Chondrocyte (in vitro differentiated cells): Measurements from ENCODE around the gene TMEM59. TPM values are rescaled to one million over a fixed set of nuclear protein-coding genes. Genes with fewer than 3 reads are reported as not detected.
A peak's percentile ranks its signal among the peaks of the same experiment; 100 is the strongest.
"Not testable (repeated sequence)": the region's sequence is repeated elsewhere in the genome, so short reads cannot be mapped to it uniquely, and the experiment has no call there.

Experiments used
- DNase-seq: peaks from one replicate; pipeline ENCODE4 v3.0.0; 2021; ENCODE audit warnings: mixed read lengths, low spot score
- H3K27ac Mint-ChIP-seq: one replicate; pipeline ENCODE4 v1.8.0; 2021; ENCODE audit warnings: mild to moderate bottlenecking, moderate library complexity, mixed read lengths; ENCODE audit not compliant: unreplicated experiment
- H3K27me3 Mint-ChIP-seq: 2 replicates; pipeline ENCODE4 v1.8.0; 2021; ENCODE audit warnings: low read depth, mixed read lengths
- H3K36me3 Mint-ChIP-seq: 2 replicates; pipeline ENCODE4 v1.8.0; 2021; ENCODE audit warnings: low read depth, mixed read lengths
- H3K4me1 Mint-ChIP-seq: 2 replicates; pipeline ENCODE4 v1.8.0; 2021; ENCODE audit warnings: low read depth, mild to moderate bottlenecking, mixed read lengths
- H3K4me3 Mint-ChIP-seq: one replicate; pipeline ENCODE4 v1.8.0; 2021; ENCODE audit warnings: mild to moderate bottlenecking, moderate library complexity, mixed read lengths; ENCODE audit not compliant: unreplicated experiment
- H3K9me3 Mint-ChIP-seq: 2 replicates; pipeline ENCODE4 v1.8.0; 2021; ENCODE audit warnings: low read depth, mixed read lengths
- CTCF ChIP-seq: fragments of 200-600 bp; sonication (generic); IDR thresholded peaks from 2 replicates; pipeline ENCODE4 v1.5.0; 2021; ENCODE audit warnings: antibody characterized with exemption, mild to moderate bottlenecking, moderate library complexity
- total RNA-seq: library from RNA; stranded (reverse); gene quantifications from 3 replicates; pipeline ENCODE4 v1.2.1, GENCODE V29; 2021

The TMEM59 gene
- total RNA-seq, 1 donor from 2014 or later, result 301 TPM

GRCh38 chr1:54051933-54052430 lies 1.0 kb downstream of the TMEM59 start:
- Mint-ChIP-seq H3K4me1 (peaks cover 15% of the 10 kb centered on the region), H3K36me3 (no peaks in the 10 kb centered on the region), H3K9me3 (no peaks in the 10 kb centered on the region), H3K27me3 (no peaks in the 10 kb centered on the region), H3K4me3 (no peak overlapping the region), H3K27ac (no peak overlapping the region)
- TF ChIP-seq CTCF, result no peak
- no peak for DNase-seq

DNA sequence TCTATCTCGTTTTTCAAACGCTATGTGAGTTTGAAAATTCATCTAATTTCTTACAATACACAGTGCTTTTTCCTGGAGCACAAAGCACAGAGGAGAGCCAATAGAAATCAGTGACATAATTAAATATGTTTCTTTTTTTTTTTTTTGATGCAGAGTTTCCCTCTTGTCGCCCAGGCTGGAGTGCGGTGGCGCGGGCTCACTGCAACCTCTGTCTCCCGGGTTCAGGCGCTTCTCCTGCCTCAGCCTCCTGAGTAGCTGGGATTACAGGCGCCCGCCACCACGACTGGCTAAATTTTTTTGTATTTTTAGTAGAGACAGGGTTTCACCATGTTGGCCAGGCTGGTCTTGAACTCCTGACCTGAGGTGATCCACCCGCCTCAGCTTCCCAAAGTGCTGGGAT lies 2.6 kb downstream of the TMEM59 start:
- not testable (repeated sequence) for H3K9me3 Mint-ChIP-seq

GRCh38 chr1:54047384-54048305 lies 5.4 kb downstream of the TMEM59 start:
- no peak for DNase-seq
- H3K36me3 Mint-ChIP-seq, result peaks cover 1% of the 10 kb centered on the region
- H3K9me3 Mint-ChIP-seq, result no peaks in the 10 kb centered on the region
- peaks cover 9% of the 10 kb centered on the region for H3K4me1 Mint-ChIP-seq
- no peak for TF ChIP-seq CTCF
- H3K4me3 Mint-ChIP-seq, result no peak overlapping the region
- no peaks in the 10 kb centered on the region for H3K27me3 Mint-ChIP-seq
- H3K27ac Mint-ChIP-seq, result peak overlapping the region; percentile 49

More for the DNA sequence above, 2.6 kb downstream of the TMEM59 start:
- not testable (repeated sequence) for H3K27me3 Mint-ChIP-seq, DNase-seq, H3K27ac Mint-ChIP-seq, H3K4me3 Mint-ChIP-seq, H3K36me3 Mint-ChIP-seq
- H3K4me1 Mint-ChIP-seq, result peaks cover 16% of the 10 kb centered on the region

- peaks cover 9% of the 10 kb centered on the region for H3K4me1 Mint-ChIP-seq
- peak overlapping the region; percentile 20 for H3K27ac Mint-ChIP-seq
- H3K9me3 Mint-ChIP-seq, result no peaks in the 10 kb centered on the region
- H3K36me3 Mint-ChIP-seq, result peaks cover 6% of the 10 kb centered on the region
- H3K27me3 Mint-ChIP-seq, result no peaks in the 10 kb centered on the region
- H3K4me3 Mint-ChIP-seq, result no peak overlapping the region
- TF ChIP-seq CTCF, result no peak
- no peak for DNase-seq
Observed at GRCh38 chr1:54046671-54047383, 6.2 kb downstream of the TMEM59 start.

DNA sequence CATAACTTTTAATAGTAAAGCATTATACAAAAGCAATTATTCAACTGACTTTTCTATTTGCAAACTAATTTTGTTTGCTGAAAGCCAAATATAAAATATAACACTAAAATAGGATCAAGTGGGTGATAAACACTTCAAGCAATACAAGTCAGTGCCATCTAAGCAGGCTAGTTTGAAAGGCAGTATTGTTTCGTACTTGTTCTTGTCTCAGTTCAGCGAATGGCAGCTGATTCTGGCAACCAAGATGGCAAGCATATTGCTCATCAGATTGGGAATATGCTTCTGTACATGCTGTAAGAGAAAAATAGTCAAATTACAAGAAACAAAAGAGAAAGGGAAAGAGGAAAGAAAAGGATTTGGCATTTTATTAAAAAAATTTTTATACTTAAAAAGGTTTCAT lies 7.5 kb downstream of the TMEM59 start:
- Mint-ChIP-seq H3K4me3 (no peak overlapping the region), H3K36me3 (peaks cover 10% of the 10 kb centered on the region), H3K27me3 (no peaks in the 10 kb centered on the region), H3K27ac (peak overlapping the region; percentile 32), H3K4me1 (peaks cover 9% of the 10 kb centered on the region), H3K9me3 (no peaks in the 10 kb centered on the region)
- TF ChIP-seq CTCF, result no peak
- DNase-seq, result no peak
